ENCODE results near the gene ANXA2R.

- TF ChIP-seq CTCF (conservative IDR thresholded peaks at IDR 0.05 in 1 of 2, IDR thresholded peaks at IDR 0.05 in 1 of 2; ENCODE audit: low read depth in 1 of 2, low read length in 2 of 2) (no peak), EZH2 (IDR thresholded peaks at IDR 0.05; ENCODE audit: low read length, missing control alignments) (no peak)
Measured at GRCh38 chr5:43020399-43020746, 19.7 kb downstream of the ANXA2R start.
